CD8-positive, alpha-beta memory T cell (primary cell): ENCODE results near the gene FAM20B. TPM values are rescaled to one million over a fixed set of nuclear protein-coding genes. Genes with fewer than 3 reads are reported as not detected.
A peak's percentile ranks its signal among the peaks of the same experiment; 100 is the strongest.

ENCODE experiments used
- CTCF ChIA-PET: fragments of 350-600 bp; sonication (Branson Sonifier 250); formaldehyde crosslinking; loops from one replicate; lab custom pipeline; 2021; ENCODE audit warnings: antibody characterized with exemption; lab: Charles Lee
- POLR2A ChIA-PET: fragments of 350-600 bp; sonication (Branson Sonifier 250); formaldehyde crosslinking; loops from one replicate; lab custom pipeline; 2021; ENCODE audit warnings: antibody characterized with exemption; lab: Charles Lee
- DNase-seq, 5 donors: peaks; one replicate each; pipeline versions ENCODE4 v3.0.0 to v3.0.0-alpha.2; 2020 to 2022; ENCODE audit warnings: mixed read lengths in 1 of 5
- H3K27ac ChIP-seq: one replicate; pipeline ENCODE4 v1.7.0; 2013; ENCODE audit warnings: low read depth, mild to moderate bottlenecking, low read length, moderate library complexity
- H3K27me3 ChIP-seq: 2 replicates; pipeline ENCODE4 v1.7.0; 2013; ENCODE audit warnings: low read length, mild to moderate bottlenecking; ENCODE audit not compliant: insufficient read depth, poor library complexity, severe bottlenecking
- H3K36me3 ChIP-seq: 2 replicates; pipeline ENCODE4 v1.7.0; 2013; ENCODE audit warnings: mild to moderate bottlenecking, low read length, moderate library complexity; ENCODE audit not compliant: insufficient read depth
- H3K4me1 ChIP-seq: 2 replicates; pipeline ENCODE4 v1.7.0; 2013; ENCODE audit warnings: mild to moderate bottlenecking, low read length, moderate library complexity; ENCODE audit not compliant: insufficient read depth
- H3K4me3 ChIP-seq: 2 replicates; pipeline ENCODE4 v1.7.0; 2013; ENCODE audit warnings: mild to moderate bottlenecking, low read length
- H3K9me3 ChIP-seq: 2 replicates; pipeline ENCODE4 v1.7.0; 2013; ENCODE audit warnings: mild to moderate bottlenecking, low read length
- H3K27ac Mint-ChIP-seq, 8 donors: one replicate each; pipeline ENCODE4 v1.8.0; 2020 to 2021; ENCODE audit warnings: mixed read lengths in 8 of 8, mild to moderate bottlenecking in 6 of 8, inconsistent platforms in 3 of 8, moderate library complexity in 3 of 8
- H3K27me3 Mint-ChIP-seq, 2 donors: one replicate each; pipeline ENCODE4 v1.8.0; 2020 to 2021; ENCODE audit warnings: mixed read lengths in 2 of 2, mild to moderate bottlenecking in 1 of 2, moderate library complexity in 1 of 2
- H3K36me3 Mint-ChIP-seq, 3 donors: one replicate each; pipeline ENCODE4 v1.8.0; 2020 to 2021; ENCODE audit warnings: mixed read lengths in 3 of 3, inconsistent platforms in 1 of 3, mild to moderate bottlenecking in 1 of 3
- H3K4me1 Mint-ChIP-seq, 3 donors: one replicate each; pipeline ENCODE4 v1.8.0; 2020 to 2021; ENCODE audit warnings: mixed read lengths in 3 of 3, inconsistent platforms in 1 of 3, mild to moderate bottlenecking in 1 of 3
- H3K4me3 Mint-ChIP-seq, 7 donors: one replicate each; pipeline ENCODE4 v1.8.0; 2020 to 2021; ENCODE audit warnings: mixed read lengths in 7 of 7, mild to moderate bottlenecking in 6 of 7, moderate library complexity in 4 of 7, inconsistent platforms in 2 of 7
- H3K9me3 Mint-ChIP-seq, 5 donors: one replicate each; pipeline ENCODE4 v1.8.0; 2020 to 2022; ENCODE audit warnings: mixed read lengths in 5 of 5, mild to moderate bottlenecking in 3 of 5, moderate library complexity in 2 of 5, inconsistent platforms in 1 of 5
- polyA plus RNA-seq: library from polyadenylated mRNA; unstranded; fragments of 300-500 nt; fragmentation: Illumina TruSeq; gene quantifications from one replicate; pipeline ENCODE4 v1.2.3, GENCODE V29; 2021
- total RNA-seq, 2 experiments: library from RNA; stranded (reverse); gene quantifications; one replicate each; pipeline ENCODE4 v1.2.3, GENCODE V29; 2021

The FAM20B gene
- total and polyA plus RNA-seq, 3 experiments from 2014 or later, result 11.4 to 41.5 (median 39.2) TPM

DNA sequence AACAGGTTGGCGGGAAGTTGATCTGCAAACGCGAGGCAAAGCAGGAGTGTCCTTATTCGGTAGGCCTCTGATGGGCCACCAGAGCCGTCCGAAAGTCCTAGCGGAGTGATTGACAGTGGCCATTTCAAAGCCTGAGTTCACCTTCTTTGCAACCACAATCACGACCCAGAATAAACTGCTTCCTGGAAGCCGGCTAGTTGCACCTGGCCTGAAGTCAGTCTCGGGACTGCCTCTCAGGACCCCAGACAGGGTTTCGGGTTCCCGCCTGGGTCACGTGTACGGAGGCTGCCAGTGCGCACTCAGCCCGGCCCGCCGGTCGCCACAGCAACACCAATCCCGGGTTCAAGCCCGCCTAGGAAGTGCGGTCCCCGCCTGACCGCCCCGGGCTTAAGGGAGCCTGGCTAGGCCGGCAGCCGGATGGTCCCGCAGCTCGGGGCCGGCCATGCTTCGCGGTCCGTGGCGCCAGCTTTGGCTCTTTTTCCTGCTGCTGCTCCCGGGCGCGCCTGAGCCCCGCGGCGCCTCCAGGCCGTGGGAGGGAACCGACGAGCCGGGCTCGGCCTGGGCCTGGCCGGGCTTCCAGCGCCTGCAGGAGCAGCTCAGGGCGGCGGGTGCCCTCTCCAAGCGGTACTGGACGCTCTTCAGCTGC lies 56.1 kb downstream of the FAM20B start, which contains the start of gene TOR3A:
Gene TOR3A (plus strand): TSS at position 384 of the 646 bp plus-strand sequence. CDS start 59 bp downstream, at position 443.
- H3K4me3 ChIP-seq, result peak within 1 kb of the TSS; percentile 76
- Mint-ChIP-seq H3K36me3 (peaks cover 0 to 20% (median 1%) of the 10 kb centered on the region in 3 donors), H3K4me1 (peaks cover 23 to 45% (median 30%) of the 10 kb centered on the region in 3 donors), H3K27me3 (no peaks in the 10 kb centered on the region), H3K4me3 (peak within 1 kb of the TSS; percentile 91 to 99 (median 96)), H3K9me3 (no peaks in the 10 kb centered on the region), H3K27ac (peak within 1 kb of the TSS; percentile 90 to 99 (median 97))
- ChIA-PET POLR2A (no interaction called here), CTCF (interaction anchor here (1.3 to 4.8 kb wide), 3 partner anchors 286 to 733 kb away, joined by 3 to 54 read pairs (median 6); partner anchors contain the start of gene AXDND1)
- DNase-seq, result peak; percentile 61 to 85 (median 77)
- peaks cover 21% of the 10 kb centered on the region for H3K4me1 ChIP-seq
- peak within 1 kb of the TSS; percentile 82 for H3K27ac ChIP-seq
- no peaks in the 10 kb centered on the region for H3K9me3 ChIP-seq
- no peaks in the 10 kb centered on the region for H3K27me3 ChIP-seq
- peaks cover 6% of the 10 kb centered on the region for H3K36me3 ChIP-seq

- CTCF ChIA-PET, result interaction anchor here (1.3 to 1.9 kb wide), 3 partner anchors 288 to 732 kb away, joined by 3 to 6 read pairs (median 6); no protein-coding TSS in a partner anchor
- Mint-ChIP-seq H3K4me3 (peak overlapping the region; percentile 91 to 99 (median 96)), H3K4me1 (peaks cover 23 to 45% (median 30%) of the 10 kb centered on the region in 3 donors), H3K9me3 (no peaks in the 10 kb centered on the region), H3K27me3 (no peaks in the 10 kb centered on the region), H3K36me3 (peaks cover 0 to 26% (median 1%) of the 10 kb centered on the region in 3 donors), H3K27ac (peak overlapping the region; percentile 90 to 99 (median 96))
- H3K27me3 ChIP-seq, result no peaks in the 10 kb centered on the region
- peak overlapping the region; percentile 76 for H3K4me3 ChIP-seq
- no peaks in the 10 kb centered on the region for H3K9me3 ChIP-seq
- peak; percentile 17 to 59 (median 26) for DNase-seq
- POLR2A ChIA-PET, result interaction anchor here (0.9 kb wide), 1 partner anchor 211 kb away, joined by 3 read pairs; the partner anchor contains the start of gene SOAT1
- H3K27ac ChIP-seq, result peak overlapping the region; percentile 82
- H3K4me1 ChIP-seq, result peaks cover 21% of the 10 kb centered on the region
- H3K36me3 ChIP-seq, result peaks cover 6% of the 10 kb centered on the region
Measured at GRCh38 chr1:179082333-179082998, 56.8 kb downstream of the FAM20B start.

DNA sequence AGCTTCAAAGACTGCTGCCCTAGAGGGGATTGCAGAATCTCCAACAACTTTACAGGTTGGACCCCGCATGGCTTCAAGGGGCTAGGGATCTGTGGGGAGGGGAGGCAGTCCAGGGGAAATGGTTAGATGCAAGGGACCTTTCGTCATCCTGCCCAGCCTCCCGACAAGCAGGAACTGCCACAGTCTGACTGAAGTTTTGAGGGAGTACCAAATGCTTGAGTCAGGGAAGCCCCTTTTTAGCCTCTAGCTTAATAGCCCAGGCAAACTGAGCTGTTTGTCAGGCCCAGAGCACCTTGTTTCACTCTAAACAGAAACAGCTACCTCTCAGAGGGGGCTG lies 57.3 kb downstream of the FAM20B start:
- no peaks in the 10 kb centered on the region for H3K9me3 Mint-ChIP-seq
- H3K27ac ChIP-seq, result peak overlapping the region; percentile 82
- CTCF ChIA-PET, result interaction anchor here (1.3 to 1.9 kb wide), 2 partner anchors 287 to 289 kb away, joined by 3 to 6 read pairs; no protein-coding TSS in a partner anchor
- peaks cover 21% of the 10 kb centered on the region for H3K4me1 ChIP-seq
- H3K36me3 Mint-ChIP-seq, result peaks cover 0 to 28% (median 1%) of the 10 kb centered on the region in 3 donors
- H3K27me3 ChIP-seq, result no peaks in the 10 kb centered on the region
- POLR2A ChIA-PET, result interaction anchor here (0.9 kb wide), 1 partner anchor 211 kb away, joined by 3 read pairs; the partner anchor contains the start of gene SOAT1
- H3K4me1 Mint-ChIP-seq, result peaks cover 23 to 45% (median 30%) of the 10 kb centered on the region in 3 donors
- H3K36me3 ChIP-seq, result peaks cover 6% of the 10 kb centered on the region
- no peaks in the 10 kb centered on the region for H3K9me3 ChIP-seq
- DNase-seq, result peak in 4 of 5 donors; percentile 7 to 25 (median 14)
- peak overlapping the region; percentile 76 for H3K4me3 ChIP-seq
- peak overlapping the region; percentile 90 to 99 (median 96) for H3K27ac Mint-ChIP-seq
- H3K4me3 Mint-ChIP-seq, result peak overlapping the region; percentile 91 to 99 (median 96)
- H3K27me3 Mint-ChIP-seq, result no peaks in the 10 kb centered on the region

- Mint-ChIP-seq H3K4me3 (peak overlapping the region; percentile 61 to 97 (median 94)), H3K9me3 (no peaks in the 10 kb centered on the region), H3K27me3 (no peaks in the 10 kb centered on the region), H3K27ac (peak overlapping the region; percentile 68 to 99 (median 92)), H3K36me3 (peaks cover 0 to 32% (median 1%) of the 10 kb centered on the region in 3 donors), H3K4me1 (peaks cover 23 to 45% (median 30%) of the 10 kb centered on the region in 3 donors)
- CTCF ChIA-PET, result interaction anchor here (1.3 to 1.9 kb wide), 2 partner anchors 287 to 289 kb away, joined by 3 to 6 read pairs; no protein-coding TSS in a partner anchor
- no peaks in the 10 kb centered on the region for H3K27me3 ChIP-seq
- DNase-seq, result no peak
- peaks cover 7% of the 10 kb centered on the region for H3K36me3 ChIP-seq
- POLR2A ChIA-PET, result interaction anchor here (0.6 to 0.9 kb wide), 2 partner anchors 210 to 283 kb away, joined by 3 read pairs; partner anchors contain the start of gene SOAT1
- H3K4me3 ChIP-seq, result no peak overlapping the region
- no peaks in the 10 kb centered on the region for H3K9me3 ChIP-seq
- H3K27ac ChIP-seq, result no peak overlapping the region
- H3K4me1 ChIP-seq, result peaks cover 21% of the 10 kb centered on the region
Measured at GRCh38 chr1:179083533-179083932, 57.8 kb downstream of the FAM20B start.

GRCh38 chr1:179087665-179088064 lies 62.0 kb downstream of the FAM20B start:
- peaks cover 11% of the 10 kb centered on the region for H3K36me3 ChIP-seq
- ChIA-PET POLR2A (no interaction called here), CTCF (interaction anchor here (1.1 to 1.6 kb wide), 4 partner anchors 9 to 19 kb away, joined by 3 to 5 read pairs (median 4); no protein-coding TSS in a partner anchor)
- peak overlapping the region in 1 of 8 donors; percentile 33 for H3K27ac Mint-ChIP-seq
- H3K9me3 ChIP-seq, result no peaks in the 10 kb centered on the region
- peaks cover 9% of the 10 kb centered on the region for H3K4me1 ChIP-seq
- no peaks in the 10 kb centered on the region for H3K27me3 ChIP-seq
- no peak overlapping the region for H3K4me3 ChIP-seq
- H3K27ac ChIP-seq, result no peak overlapping the region
- peak overlapping the region in 1 of 7 donors; percentile 60 for H3K4me3 Mint-ChIP-seq
- DNase-seq, result no peak
- no peaks in the 10 kb centered on the region for H3K9me3 Mint-ChIP-seq
- H3K27me3 Mint-ChIP-seq, result no peaks in the 10 kb centered on the region
- peaks cover 0 to 56% (median 1%) of the 10 kb centered on the region in 3 donors for H3K36me3 Mint-ChIP-seq
- H3K4me1 Mint-ChIP-seq, result peaks cover 11 to 27% (median 18%) of the 10 kb centered on the region in 3 donors

DNA sequence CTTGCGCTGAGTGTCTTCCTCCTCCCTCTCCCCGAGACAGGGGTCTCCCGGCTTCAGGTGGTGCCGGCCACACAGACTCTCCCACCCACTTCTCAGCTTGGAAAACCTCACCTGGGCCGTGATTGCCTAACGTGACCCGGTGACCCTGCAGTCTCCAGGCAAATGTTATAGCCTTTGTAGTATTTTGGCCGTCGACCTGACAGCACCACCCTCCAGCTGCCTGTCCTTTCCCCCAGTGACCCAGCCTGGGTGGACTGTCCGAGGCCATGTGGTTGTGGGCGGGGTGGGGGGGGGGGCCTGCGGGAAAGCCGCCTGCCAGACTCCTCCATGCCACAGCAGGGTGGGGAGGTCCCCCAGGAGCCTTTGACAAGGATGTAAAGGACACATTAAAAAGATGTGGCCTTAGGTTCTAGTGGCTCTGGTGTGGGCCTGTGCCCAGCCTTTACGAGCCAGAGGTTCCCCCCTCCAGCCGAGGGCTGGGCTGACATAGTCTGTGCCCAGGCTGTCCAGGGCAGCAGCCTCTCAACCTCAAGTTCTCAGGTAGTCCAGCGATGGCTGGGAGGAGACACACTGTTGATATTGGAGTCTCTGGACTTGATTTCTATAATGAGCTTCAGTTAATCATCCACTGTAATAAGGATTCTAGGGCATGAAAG lies 64.3 kb downstream of the FAM20B start:
- H3K36me3 ChIP-seq, result peaks cover 23% of the 10 kb centered on the region
- POLR2A ChIA-PET, result no interaction called here
- CTCF ChIA-PET, result interaction anchor here (1.8 kb wide), 1 partner anchor 10 kb away, joined by 5 read pairs; no protein-coding TSS in a partner anchor
- Mint-ChIP-seq H3K27ac (peak overlapping the region in 6 of 8 donors; percentile 42 to 76 (median 51)), H3K9me3 (no peaks in the 10 kb centered on the region), H3K27me3 (no peaks in the 10 kb centered on the region), H3K4me3 (no peak overlapping the region), H3K4me1 (peaks cover 5 to 10% (median 9%) of the 10 kb centered on the region in 3 donors), H3K36me3 (peaks cover 0 to 77% (median 8%) of the 10 kb centered on the region in 3 donors)
- H3K9me3 ChIP-seq, result no peaks in the 10 kb centered on the region
- no peaks in the 10 kb centered on the region for H3K27me3 ChIP-seq
- no peaks in the 10 kb centered on the region for H3K4me1 ChIP-seq
- DNase-seq, result no peak
- H3K4me3 ChIP-seq, result no peak overlapping the region
- no peak overlapping the region for H3K27ac ChIP-seq

DNA sequence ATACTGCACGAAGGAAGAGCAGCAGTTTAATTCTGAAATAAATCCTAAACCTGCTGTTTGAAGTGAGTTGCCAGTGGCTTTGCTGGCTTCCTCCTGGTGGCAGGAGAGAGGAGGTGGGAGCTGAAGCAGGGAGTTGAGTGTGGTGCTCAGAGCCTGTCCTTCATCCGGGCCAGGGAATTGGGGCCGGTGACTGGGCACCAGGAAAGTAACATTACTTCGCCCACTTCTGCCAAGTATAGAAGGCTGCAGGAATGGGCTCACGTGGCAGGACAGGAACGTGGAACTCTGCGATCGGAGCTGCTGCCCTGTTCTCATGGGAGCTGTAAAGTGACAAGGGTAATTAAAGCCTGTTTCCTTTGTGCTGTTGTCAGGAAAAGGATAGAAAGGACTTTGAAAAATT lies 64.8 kb downstream of the FAM20B start:
- H3K4me3 Mint-ChIP-seq, result no peak overlapping the region
- no peak for DNase-seq
- H3K36me3 Mint-ChIP-seq, result peaks cover 0 to 80% (median 8%) of the 10 kb centered on the region in 3 donors
- no peaks in the 10 kb centered on the region for H3K4me1 ChIP-seq
- no peaks in the 10 kb centered on the region for H3K9me3 ChIP-seq
- no peaks in the 10 kb centered on the region for H3K9me3 Mint-ChIP-seq
- ChIA-PET CTCF (interaction anchor here (1.8 kb wide), 1 partner anchor 11 kb away, joined by 5 read pairs; no protein-coding TSS in a partner anchor), POLR2A (no interaction called here)
- H3K4me3 ChIP-seq, result no peak overlapping the region
- H3K36me3 ChIP-seq, result peaks cover 29% of the 10 kb centered on the region
- peak overlapping the region in 5 of 8 donors; percentile 47 to 86 (median 54) for H3K27ac Mint-ChIP-seq
- peaks cover 5 to 7% (median 6%) of the 10 kb centered on the region in 3 donors for H3K4me1 Mint-ChIP-seq
- no peaks in the 10 kb centered on the region for H3K27me3 ChIP-seq
- no peak overlapping the region for H3K27ac ChIP-seq
- no peaks in the 10 kb centered on the region for H3K27me3 Mint-ChIP-seq
